Eye (tissue), 1 donor: ENCODE data around the gene NEMP1.
A peak's percentile ranks its signal among the peaks of the same experiment; 100 is the strongest.
"Not testable (repeated sequence)": the region's sequence is repeated elsewhere in the genome, so short reads cannot be mapped to it uniquely, and the experiment has no call there.

Experiments used
- DNase-seq: peaks from one replicate; pipeline ENCODE4 v3.0.0-alpha.2; 2015

The NEMP1 gene

GRCh38 chr12:57053146-57053545 lies 25.4 kb downstream of the NEMP1 start:
- DNase-seq: not testable (repeated sequence)

GRCh38 chr12:57051011-57051410 lies 27.6 kb downstream of the NEMP1 start:
- no peak for DNase-seq

GRCh38 chr12:57049890-57050289 lies 28.7 kb downstream of the NEMP1 start, which contains the start of gene MYO1A:
Gene MYO1A, minus strand, starts transcription at chr12:57050129. Its CDS starts 1,806 bp downstream, at chr12:57048323.
- DNase-seq: no peak

- DNase-seq: no peak
These were observed 29.5 kb downstream of the NEMP1 start for GRCh38 chr12:57049119-57049446.

GRCh38 chr12:57048423-57049118 lies 30.0 kb downstream of the NEMP1 start:
- DNase-seq: no peak

- no peak for DNase-seq
These were observed 30.6 kb downstream of the NEMP1 start for GRCh38 chr12:57047981-57048380.

- no peak for DNase-seq
These were observed 31.4 kb downstream of the NEMP1 start for GRCh38 chr12:57046947-57047890.

GRCh38 chr12:57046086-57046791 lies 32.4 kb downstream of the NEMP1 start:
- no peak for DNase-seq

GRCh38 chr12:57044889-57045288 lies 33.7 kb downstream of the NEMP1 start:
- DNase-seq: no peak

- no peak for DNase-seq
These were observed 34.1 kb downstream of the NEMP1 start for GRCh38 chr12:57044468-57044867.

- DNase-seq: no peak
These were observed 35.9 kb downstream of the NEMP1 start for GRCh38 chr12:57042695-57043094.

GRCh38 chr12:57040750-57041149 lies 37.8 kb downstream of the NEMP1 start:
- no peak for DNase-seq

GRCh38 chr12:57040211-57040610 lies 38.4 kb downstream of the NEMP1 start:
- DNase-seq: no peak

- no peak for DNase-seq
These were observed 39.4 kb downstream of the NEMP1 start for GRCh38 chr12:57039016-57039798.

- DNase-seq: no peak
These were observed 41.3 kb downstream of the NEMP1 start for GRCh38 chr12:57037264-57037663.

GRCh38 chr12:57033431-57033830 lies 45.2 kb downstream of the NEMP1 start:
- DNase-seq: no peak

- DNase-seq: no peak
These were observed 46.8 kb downstream of the NEMP1 start for GRCh38 chr12:57031789-57032188.

GRCh38 chr12:57031138-57031725 lies 47.4 kb downstream of the NEMP1 start:
- peak; percentile 20 for DNase-seq

- no peak for DNase-seq
These were observed 49.1 kb downstream of the NEMP1 start for GRCh38 chr12:57029457-57029856.

- no peak for DNase-seq
These were observed 50.8 kb downstream of the NEMP1 start for GRCh38 chr12:57027805-57028153.

GRCh38 chr12:57027011-57027804 lies 51.4 kb downstream of the NEMP1 start:
- peak; percentile 32 for DNase-seq
